ENCODE measurements around the gene STK11.

The STK11 gene

DNA sequence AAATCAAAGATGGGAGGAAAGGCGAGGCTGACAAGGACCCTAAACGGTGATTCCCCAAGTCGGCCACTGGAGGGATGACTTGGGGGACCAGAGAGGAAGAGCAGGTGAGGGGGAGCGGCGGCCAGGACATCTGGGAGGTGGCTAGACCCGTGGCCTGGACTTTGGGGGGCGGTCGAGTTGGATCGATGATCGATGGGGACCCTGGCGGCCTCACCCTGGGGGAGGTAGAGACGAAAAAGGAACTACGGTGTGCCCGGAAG lies 55.9 kb downstream of the STK11 start:
- TF ChIP-seq, protein P1, sequence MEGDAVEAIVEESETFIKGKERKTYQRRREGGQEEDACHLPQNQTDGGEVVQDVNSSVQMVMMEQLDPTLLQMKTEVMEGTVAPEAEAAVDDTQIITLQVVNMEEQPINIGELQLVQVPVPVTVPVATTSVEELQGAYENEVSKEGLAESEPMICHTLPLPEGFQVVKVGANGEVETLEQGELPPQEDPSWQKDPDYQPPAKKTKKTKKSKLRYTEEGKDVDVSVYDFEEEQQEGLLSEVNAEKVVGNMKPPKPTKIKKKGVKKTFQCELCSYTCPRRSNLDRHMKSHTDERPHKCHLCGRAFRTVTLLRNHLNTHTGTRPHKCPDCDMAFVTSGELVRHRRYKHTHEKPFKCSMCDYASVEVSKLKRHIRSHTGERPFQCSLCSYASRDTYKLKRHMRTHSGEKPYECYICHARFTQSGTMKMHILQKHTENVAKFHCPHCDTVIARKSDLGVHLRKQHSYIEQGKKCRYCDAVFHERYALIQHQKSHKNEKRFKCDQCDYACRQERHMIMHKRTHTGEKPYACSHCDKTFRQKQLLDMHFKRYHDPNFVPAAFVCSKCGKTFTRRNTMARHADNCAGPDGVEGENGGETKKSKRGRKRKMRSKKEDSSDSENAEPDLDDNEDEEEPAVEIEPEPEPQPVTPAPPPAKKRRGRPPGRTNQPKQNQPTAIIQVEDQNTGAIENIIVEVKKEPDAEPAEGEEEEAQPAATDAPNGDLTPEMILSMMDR (conservative IDR thresholded peaks at IDR 0.05; ENCODE audit: low read depth), result no peak
- DNase-seq (ENCODE audit: low spot score), result no peak
- CTCF ChIA-PET, result interaction anchor here (0.6 to 10.3 kb wide), 2 partner anchors 17 to 160 kb away, joined by 3 to 116 read pairs; no protein-coding TSS in a partner anchor
- peak overlapping the region; percentile 100 for H3K27ac ChIP-seq
- POLR2A ChIA-PET (ENCODE audit: low non-redundant PET), result interaction anchor here (1.1 kb wide), 1 partner anchor 8 kb away, joined by 12 read pairs; no protein-coding TSS in a partner anchor

GRCh38 chr19:1261798-1262622 lies 56.4 kb downstream of the STK11 start:
- H3K27ac ChIP-seq, result peak overlapping the region; percentile 100
- CTCF ChIA-PET, result interaction anchor here (0.6 to 10.3 kb wide), 2 partner anchors 17 to 161 kb away, joined by 3 to 116 read pairs; no protein-coding TSS in a partner anchor
- peak; percentile 60 for DNase-seq (ENCODE audit: low spot score)
- TF ChIP-seq, protein P1 (conservative IDR thresholded peaks at IDR 0.05; ENCODE audit: low read depth), result no peak
- POLR2A ChIA-PET (ENCODE audit: low non-redundant PET), result interaction anchor here (0.6 to 1.1 kb wide), 2 partner anchors 9 to 116 kb away, joined by 3 to 12 read pairs; no protein-coding TSS in a partner anchor

GRCh38 chr19:1262623-1263123 lies 57.1 kb downstream of the STK11 start:
- TF ChIP-seq, protein P1 (conservative IDR thresholded peaks at IDR 0.05; ENCODE audit: low read depth), result no peak
- POLR2A ChIA-PET (ENCODE audit: low non-redundant PET), result interaction anchor here (0.5 to 1.1 kb wide), 2 partner anchors 10 to 182 kb away, joined by 5 to 12 read pairs; no protein-coding TSS in a partner anchor
- no peak for DNase-seq (ENCODE audit: low spot score)
- CTCF ChIA-PET, result interaction anchor here (0.6 to 10.3 kb wide), 2 partner anchors 18 to 31 kb away, joined by 3 to 116 read pairs; no protein-coding TSS in a partner anchor
- peak overlapping the region; percentile 100 for H3K27ac ChIP-seq

DNA sequence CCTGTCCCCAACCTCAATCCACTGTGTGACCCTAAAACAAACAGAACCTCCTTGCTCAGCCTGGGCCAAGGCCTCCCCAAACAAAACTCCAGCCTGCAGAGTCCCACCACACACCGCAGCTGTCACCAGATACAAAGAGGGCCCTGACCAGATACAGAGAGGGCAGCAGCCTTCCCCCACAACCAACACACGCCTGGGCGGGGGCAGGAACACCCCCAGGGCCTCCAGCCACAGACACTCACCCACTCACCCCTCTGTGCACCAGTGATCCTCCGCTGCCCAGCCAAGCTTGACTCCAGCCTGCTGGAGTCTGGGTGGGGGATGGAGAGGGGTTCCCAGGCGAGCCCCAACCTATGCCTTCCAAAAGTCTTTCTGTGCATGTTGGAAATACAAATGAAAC lies 57.6 kb downstream of the STK11 start:
- ChIA-PET CTCF (interaction anchor here (0.6 to 10.3 kb wide), 2 partner anchors 18 to 31 kb away, joined by 3 to 116 read pairs; no protein-coding TSS in a partner anchor), POLR2A (ENCODE audit: low non-redundant PET) (interaction anchor here (0.5 kb wide), 1 partner anchor 181 kb away, joined by 5 read pairs; no protein-coding TSS in a partner anchor)
- peak overlapping the region; percentile 100 for H3K27ac ChIP-seq
- DNase-seq (ENCODE audit: low spot score), result no peak
- TF ChIP-seq, protein P1 (conservative IDR thresholded peaks at IDR 0.05; ENCODE audit: low read depth), result no peak

- peak; percentile 81 for DNase-seq (ENCODE audit: low spot score)
- H3K27ac ChIP-seq, result peak overlapping the region; percentile 100
- TF ChIP-seq, protein P1 (conservative IDR thresholded peaks at IDR 0.05; ENCODE audit: low read depth), result no peak
- ChIA-PET CTCF (interaction anchor here (1.8 to 10.3 kb wide), 2 partner anchors 16 to 20 kb away, joined by 4 to 116 read pairs; no protein-coding TSS in a partner anchor), POLR2A (ENCODE audit: low non-redundant PET) (interaction anchor here (0.5 to 1.0 kb wide), 4 partner anchors 12 to 759 kb away, joined by 3 read pairs; partner anchors contain the start of gene ATP5F1D)
Measured at GRCh38 chr19:1264801-1265614, 59.4 kb downstream of the STK11 start.

Data from RWPE1 (cell line).